DMS114 treated with DMSO at 0.1 percent for 48 hours (cell line): ENCODE data around the gene CDHR2.

Experiments used
- DNase-seq: peaks from one replicate; lab custom pipeline; 2025; ENCODE audit not compliant: unreplicated experiment; lab: John Stamatoyannopoulos, UW

Gene CDHR2

DNA sequence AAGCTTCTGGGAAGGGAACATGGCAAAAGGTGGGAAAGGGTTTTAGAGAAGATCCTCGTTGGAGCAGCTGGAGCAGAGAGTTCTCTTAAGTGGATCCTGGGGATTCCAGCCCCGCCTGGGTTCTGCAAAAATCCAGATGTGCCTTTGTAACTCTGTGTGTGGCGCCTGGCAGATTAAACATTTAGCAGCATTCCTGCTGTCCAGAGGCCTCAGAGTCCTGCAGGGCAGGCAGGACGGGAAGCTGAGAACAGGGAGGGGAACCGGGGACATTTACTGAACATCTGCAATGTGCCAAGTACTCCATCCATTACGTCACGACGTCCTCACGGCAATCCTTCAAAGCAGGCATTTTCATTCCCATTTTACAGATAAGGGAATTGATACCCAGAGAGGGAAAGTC is 87.3 kb downstream of the CDHR2 start:
- no peak for DNase-seq

DNA sequence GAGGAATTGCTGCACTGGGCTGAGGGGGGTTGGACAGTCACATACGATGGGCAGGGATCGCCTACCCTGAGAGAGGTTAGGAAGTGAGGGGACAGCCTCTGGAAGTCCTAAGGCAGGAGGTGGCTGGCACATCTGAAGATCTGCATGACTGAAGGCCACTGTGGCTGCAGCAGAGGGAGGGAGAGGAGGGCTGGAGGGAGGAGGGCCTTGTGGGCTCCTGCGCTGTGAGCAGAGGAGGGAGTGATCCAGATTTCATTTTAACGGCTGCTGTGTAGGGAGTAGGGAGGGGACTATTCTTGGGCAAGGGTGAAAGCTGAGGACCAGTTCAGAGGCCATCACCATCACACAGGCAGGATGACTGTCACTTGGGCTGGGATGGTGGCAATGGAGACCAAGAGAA is 88.4 kb downstream of the CDHR2 start:
- no peak for DNase-seq

GRCh38 chr5:176638437-176638836 is 89.3 kb downstream of the CDHR2 start:
- DNase-seq = no peak

GRCh38 chr5:176639208-176639607 is 90.1 kb downstream of the CDHR2 start:
- no peak for DNase-seq

GRCh38 chr5:176639981-176640380 is 90.8 kb downstream of the CDHR2 start:
- no peak for DNase-seq

DNA sequence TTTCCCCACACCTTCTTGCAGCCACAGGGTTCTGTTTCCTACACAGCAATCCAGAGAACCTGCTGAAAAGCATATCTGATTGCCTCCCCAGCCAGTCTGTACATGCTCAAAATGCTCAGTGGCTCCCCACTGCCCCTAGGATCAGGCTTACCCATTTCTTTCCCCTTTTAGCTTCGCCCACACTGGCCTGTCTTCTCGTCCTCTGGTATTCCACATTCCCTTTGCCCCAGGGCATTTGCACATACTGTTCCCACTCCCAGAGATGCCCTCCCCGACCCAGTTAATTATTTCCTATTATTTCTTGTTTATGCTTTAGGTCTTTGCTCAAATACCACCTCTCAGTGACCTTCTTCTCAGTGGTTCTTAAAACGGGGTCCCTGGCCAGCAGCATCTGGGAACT is 91.5 kb downstream of the CDHR2 start:
- no peak for DNase-seq

- DNase-seq = no peak
Observed at GRCh38 chr5:176642675-176643490, 93.7 kb downstream of the CDHR2 start.

DNA sequence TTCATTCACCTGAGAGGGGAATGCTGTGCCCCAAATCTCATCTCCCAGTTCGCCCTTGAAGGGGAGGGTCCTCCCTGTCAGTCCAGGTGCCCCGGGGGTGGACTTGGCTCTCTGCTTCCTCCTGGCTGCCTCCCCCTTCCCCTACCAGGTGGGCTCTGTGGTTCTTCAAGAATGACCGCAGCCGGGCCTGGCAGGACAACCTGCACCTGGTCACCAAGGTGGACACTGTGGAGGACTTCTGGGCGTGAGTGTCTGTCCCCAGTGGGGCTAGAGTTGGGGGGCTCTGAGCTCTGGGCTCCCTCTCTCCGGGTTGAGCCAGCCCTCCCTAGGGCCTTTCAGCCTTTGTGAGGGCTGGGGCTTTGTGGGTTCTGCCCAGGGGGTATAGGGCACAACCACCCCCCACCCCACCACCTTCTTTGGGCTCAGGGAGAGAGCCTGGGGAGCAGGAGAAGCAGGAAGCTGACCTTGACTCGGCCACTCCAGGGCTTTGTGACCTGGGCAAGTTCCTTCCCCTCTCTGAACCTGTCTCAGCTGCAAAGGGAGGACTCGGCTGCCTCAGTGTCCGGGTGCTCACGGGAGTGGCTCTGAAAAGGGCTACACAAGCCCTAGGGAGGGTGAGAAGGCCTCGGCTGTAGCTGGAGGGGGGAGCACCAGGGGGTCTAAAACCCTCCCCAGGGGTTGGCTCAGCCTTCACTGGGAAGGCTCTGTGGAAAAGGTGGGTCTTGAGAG is 94.5 kb downstream of the CDHR2 start:
- no peak for DNase-seq

DNA sequence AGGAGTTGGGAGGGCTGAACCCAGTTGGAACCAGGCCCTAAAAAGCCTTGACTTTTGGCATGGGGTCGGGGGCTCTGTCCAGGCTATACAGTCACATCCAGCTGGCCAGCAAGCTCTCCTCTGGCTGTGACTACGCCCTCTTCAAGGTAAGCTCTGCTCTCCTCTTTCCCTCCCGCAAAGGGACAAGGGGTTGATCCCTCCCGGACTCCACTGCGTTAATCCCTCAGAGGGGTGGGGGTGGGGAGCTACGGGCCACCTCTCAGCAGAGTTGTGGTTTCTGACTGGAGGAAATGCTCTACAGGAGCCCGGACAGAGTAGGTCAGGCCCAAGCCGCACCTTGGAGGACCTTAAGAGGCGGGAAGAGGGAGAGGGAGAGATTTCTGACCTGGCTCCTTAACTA is 95.2 kb downstream of the CDHR2 start:
- no peak for DNase-seq

DNA sequence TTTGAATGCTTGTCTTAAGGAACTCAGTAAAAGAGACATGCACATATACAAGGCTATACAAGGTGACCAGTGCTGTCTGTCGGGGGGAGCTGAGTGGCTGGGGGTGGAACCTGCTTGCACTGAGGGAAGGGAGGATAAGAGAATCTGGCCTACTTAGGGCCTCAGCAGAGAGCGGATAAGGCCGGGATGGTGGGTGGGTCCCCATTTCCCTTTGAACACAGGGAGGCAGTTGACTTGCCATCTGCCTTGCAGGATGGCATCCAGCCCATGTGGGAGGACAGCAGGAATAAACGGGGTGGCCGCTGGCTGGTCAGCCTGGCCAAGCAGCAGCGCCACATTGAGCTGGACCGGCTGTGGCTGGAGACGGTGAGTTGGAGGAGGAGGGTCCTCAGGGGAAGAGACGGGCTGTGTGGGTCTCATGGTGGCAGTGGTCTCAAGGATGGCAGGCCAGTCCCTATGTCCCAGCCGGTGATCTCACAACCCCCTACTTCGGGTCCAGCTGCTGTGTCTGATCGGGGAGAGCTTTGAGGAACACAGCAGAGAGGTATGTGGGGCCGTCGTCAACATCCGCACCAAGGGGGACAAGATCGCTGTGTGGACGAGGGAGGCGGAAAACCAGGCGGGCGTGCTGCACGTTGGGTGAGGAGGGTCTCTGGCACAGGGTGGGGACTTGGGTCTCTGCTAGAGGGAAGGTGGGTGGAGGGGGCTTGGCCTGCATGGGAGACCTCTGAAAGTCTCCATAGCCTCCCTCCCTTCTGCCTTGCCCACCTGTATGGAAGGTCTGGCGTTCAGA is 95.9 kb downstream of the CDHR2 start:
- no peak for DNase-seq
